GM19397 (cell line): ENCODE results near the gene RELB.
A peak's percentile ranks its signal among the peaks of the same experiment; 100 is the strongest.

ENCODE experiments used
- ATAC-seq: cut with Tn5 transposase; IDR thresholded peaks from one replicate; pipeline ENCODE4 v1.9.1; 2021; ENCODE audit warnings: mild to moderate bottlenecking, moderate library complexity; ENCODE audit not compliant: unreplicated experiment

The RELB gene

DNA sequence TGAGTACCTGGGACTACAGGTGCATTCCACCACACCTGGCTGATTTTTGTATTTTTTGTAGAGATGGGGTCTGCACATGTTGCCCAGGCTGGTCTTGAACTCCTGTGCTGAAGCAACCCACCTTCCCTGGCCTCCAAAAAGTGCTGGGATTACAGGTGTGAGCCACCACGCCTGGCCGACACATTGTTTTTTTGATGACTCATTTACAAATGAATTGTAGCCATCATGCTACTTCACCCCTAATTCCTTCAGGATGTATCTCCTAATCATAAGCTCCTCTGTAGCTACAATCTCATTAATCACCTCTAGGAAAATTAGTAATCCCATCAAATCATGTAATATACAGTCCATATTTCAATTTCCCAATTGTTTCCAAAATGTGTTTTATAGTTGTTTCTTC lies 17.9 kb downstream of the RELB start:
- ATAC-seq: no peak

DNA sequence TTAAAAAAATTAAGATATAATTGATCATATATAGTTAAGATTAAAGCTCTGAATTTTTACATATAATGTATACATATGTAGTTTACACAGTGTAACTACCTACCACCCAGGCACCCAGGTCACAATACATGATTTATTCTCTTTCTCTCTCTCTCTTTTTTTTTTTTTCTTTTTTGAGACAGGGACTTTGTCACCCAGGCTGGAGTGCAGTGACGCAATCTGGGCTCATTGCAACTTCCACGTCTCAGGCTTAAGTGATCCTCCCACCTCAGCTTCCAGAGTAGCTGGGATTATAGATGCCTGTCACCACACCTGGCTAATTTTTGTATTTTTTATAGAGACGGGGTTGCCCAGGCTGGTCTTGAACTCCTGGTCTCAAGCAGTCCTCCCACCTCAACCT lies 18.8 kb downstream of the RELB start:
- no peak for ATAC-seq

DNA sequence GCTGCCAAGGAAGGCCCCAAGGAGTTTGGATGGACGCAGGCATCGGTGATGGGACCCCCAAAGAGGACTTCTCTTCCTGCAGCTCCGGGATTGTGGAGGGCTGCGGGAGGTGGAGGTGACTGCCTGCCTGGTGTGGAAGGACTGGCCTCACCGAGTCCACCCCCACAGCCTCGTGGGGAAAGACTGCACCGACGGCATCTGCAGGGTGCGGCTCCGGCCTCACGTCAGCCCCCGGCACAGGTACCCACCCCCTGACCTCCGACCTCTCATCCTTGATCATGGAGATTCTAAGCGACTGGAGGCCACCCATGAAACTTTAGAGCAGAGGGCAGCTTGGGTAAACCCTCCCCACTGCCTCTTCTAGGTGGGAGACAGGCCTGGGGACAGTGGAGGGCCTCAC lies 20.7 kb downstream of the RELB start:
- no peak for ATAC-seq

DNA sequence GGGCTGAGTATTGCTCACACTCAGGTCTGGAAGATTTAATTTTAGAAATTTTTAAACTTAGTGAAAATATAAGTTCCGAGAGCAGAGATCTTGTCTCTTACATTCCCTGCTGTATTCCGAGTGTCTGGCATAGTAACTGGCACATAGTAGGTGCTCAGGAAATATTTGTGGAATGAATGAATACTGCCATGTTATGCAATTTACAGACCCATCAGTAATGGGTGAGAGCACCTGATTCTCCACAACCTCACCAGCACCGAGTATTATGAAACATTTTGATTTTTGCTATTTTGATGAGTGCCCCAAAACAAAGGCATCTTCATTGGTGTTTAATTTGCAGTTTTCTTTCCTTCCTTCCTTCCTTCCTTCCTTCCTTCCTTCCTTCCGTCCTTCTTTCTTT lies 21.8 kb downstream of the RELB start:
- no peak for ATAC-seq

DNA sequence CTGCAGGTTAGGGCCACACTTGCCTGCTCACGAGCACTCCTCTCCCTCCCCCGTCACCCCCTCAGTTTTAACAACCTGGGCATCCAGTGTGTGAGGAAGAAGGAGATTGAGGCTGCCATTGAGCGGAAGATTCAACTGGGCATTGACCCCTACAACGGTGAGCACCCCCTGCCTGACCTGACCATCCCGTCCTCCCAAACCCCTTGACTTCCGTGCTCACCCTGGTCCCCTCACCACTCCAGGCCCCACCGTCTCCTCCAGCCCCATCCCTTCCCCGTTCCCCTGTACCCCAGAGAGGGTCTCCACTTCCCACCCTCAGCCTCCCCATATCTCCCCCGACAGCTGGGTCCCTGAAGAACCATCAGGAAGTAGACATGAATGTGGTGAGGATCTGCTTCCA lies 24.0 kb downstream of the RELB start:
- ATAC-seq: no peak

DNA sequence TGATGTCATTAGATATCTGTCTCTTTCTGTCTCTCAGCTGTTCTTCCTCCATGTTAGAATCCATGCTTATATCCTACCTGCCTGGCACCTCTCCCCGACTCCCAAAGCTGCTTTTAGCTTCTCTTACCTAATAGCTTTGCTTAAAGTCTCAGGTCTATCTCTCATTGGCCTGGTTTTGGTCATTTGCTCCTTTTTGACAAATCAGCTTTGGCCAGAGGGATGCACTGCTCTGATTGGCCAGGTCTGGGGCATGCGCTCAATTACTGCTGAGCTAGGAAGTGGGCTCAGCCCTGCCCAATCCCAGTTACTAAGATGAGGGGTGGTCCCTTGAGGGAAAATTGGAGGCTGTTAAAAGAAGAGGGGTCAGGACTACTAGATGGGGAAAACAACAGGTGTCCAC lies 26.1 kb downstream of the RELB start:
- ATAC-seq: no peak

DNA sequence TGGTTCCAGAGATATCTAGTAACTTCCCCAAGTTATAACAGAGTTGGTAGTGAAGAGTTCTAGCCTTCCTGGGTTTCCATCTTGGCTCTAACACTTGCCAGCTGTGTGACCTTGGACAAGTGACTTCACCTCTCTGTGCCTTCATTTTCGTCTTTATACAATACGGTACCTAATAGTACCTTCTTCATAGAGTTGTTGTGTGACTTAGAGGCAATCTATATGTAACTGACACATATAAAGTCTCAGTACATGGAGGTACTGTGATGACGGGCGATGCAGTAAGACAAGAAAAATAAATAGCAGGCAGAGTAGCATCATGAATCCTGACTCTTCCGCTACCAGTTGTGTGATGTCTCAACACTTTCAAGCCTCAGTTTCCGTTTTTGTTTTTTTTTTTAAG lies 29.6 kb downstream of the RELB start:
- ATAC-seq: no peak

DNA sequence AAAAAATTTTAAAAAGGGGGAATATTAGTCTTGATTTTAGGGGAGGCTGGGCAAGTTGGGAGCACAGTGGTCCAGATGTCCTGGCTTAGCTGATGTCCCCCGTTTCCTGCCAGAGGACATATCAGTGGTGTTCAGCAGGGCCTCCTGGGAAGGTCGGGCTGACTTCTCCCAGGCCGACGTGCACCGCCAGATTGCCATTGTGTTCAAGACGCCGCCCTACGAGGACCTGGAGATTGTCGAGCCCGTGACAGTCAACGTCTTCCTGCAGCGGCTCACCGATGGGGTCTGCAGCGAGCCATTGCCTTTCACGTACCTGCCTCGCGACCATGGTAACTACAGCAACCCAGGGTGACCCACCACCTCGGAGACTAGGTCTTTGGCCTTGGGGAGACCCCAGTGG lies 31.2 kb downstream of the RELB start:
- no peak for ATAC-seq

DNA sequence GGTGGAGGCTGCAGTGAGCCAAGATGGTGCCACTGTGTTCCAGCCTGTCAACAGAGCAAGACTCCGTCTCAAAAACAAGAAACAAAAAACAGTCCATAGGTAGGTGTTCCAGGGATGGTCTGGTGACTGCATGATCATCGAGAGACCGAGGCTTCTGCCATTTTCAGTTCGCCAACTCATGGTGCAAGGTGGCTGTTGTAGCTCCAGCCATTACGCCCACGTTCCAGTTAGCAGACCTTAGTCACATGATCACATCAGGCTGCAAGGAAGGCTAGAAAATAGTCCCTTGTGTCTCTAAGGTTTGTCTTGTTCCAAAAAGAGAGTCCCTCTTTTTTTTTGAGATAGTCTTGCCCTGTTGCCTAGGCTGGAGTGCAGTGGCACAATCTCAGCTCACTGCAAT lies 34.5 kb downstream of the RELB start:
- no peak for ATAC-seq

DNA sequence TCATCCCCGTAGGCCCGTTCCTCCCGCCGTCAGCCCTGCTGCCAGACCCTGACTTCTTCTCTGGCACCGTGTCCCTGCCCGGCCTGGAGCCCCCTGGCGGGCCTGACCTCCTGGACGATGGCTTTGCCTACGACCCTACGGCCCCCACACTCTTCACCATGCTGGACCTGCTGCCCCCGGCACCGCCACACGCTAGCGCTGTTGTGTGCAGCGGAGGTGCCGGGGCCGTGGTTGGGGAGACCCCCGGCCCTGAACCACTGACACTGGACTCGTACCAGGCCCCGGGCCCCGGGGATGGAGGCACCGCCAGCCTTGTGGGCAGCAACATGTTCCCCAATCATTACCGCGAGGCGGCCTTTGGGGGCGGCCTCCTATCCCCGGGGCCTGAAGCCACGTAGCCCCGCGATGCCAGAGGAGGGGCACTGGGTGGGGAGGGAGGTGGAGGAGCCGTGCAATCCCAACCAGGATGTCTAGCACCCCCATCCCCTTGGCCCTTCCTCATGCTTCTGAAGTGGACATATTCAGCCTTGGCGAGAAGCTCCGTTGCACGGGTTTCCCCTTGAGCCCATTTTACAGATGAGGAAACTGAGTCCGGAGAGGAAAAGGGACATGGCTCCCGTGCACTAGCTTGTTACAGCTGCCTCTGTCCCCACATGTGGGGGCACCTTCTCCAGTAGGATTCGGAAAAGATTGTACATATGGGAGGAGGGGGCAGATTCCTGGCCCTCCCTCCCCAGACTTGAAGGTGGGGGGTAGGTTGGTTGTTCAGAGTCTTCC lies 36.3 kb downstream of the RELB start:
- no peak for ATAC-seq

DNA sequence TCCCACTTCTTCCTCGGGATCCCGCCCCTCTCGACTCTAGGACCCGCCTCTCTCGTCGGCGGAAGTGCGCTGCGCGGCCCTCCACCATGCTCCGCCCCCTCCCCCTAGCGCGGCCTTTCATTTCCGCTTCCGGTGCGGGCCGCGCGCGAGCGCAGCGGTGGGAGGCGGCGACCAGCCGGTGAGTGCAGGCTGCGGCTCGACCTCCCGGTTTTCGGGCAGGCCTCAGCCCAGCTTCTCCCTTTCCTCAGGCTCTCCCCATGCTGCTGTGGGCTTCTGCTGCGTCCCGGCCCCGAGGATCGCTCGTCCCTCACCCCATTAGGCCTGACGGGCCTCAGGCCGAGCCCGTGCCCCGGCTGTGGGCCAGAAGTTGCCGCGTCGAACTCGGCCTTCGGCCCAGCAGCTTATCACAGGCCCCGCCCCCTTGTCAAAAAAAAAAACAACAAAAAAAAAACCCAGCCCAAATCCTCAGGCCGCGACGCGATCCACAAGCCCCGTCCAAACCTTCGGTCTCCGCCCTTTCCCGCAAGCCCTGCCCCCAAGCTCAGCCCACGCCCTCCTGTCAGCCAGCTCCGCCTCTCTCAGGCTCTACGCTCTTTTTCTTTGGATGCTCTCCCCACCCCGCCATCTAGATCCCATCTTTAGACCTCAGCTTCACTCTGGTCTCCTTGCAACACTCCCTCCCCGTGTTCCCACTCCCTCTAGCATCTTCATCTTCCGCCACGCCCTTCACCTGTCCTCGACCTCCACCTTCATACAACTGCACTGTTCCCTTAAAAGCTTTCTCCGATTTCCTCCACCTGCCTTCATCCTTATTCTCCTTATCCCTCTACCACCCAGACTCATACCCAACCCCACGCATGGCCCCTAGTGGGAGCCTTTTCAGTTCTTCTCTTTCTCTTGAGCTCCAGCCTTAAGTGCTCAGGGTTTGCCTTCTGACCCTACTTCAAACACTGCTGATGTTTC lies 37.9 kb downstream of the RELB start, which contains the start of gene CLASRP:
CLASRP (plus strand) TSS at position 115 of the 963 bp plus-strand sequence. CDS start 1,168 bp downstream, outside the sequence.
- peak; percentile 89 for ATAC-seq

DNA sequence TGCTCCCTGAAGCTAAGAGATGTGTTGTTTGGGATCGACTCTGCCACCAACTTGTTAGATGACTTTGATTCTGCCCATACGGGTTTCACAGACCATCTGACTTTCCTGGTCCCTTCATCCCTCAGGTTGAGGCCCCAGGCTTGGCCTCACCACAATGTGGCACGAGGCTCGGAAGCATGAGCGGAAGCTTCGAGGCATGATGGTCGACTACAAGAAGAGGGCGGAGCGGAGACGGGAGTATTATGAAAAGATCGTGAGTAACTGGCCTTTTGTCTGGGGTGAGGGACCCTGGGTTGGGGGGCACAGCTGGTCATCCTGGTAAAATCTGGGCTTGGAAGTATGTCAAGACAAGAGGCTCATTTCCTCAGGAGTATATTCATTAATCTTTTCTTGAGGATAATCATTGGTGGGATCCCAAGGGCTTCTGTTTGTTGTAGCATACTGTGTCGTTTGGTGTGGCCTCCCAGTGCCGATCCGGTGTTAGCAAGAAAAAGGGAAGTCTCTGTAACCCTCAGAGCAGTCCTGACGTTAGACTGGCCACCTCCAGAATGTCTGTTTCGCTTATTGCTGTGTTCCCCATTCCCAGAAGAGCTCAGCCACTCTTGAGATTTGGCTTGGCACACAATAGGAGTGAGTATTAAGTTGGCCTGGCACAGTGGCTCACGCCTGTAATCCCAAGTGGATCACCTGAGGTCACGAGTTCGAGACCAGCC lies 39.0 kb downstream of the RELB start:
- ATAC-seq: no peak

DNA sequence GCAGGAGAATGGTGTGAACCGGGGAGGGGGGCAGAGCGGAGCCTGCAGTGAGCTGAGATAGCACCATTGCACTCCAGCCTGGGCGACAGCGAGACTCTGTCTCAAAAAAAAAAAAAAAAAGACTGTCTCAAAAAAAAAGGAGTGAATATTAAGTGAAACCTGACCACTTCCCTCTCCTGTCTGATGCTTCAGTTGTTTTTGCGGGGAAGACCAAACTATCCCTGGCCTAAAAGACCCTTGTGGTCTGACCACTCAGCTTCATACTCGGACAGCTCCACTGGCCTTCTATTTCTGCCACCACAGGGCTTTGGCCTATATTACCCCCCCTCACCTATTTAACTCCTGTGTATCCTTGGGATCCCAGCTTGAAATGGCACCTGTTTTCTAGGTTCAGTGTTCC lies 39.9 kb downstream of the RELB start:
- ATAC-seq: no peak

DNA sequence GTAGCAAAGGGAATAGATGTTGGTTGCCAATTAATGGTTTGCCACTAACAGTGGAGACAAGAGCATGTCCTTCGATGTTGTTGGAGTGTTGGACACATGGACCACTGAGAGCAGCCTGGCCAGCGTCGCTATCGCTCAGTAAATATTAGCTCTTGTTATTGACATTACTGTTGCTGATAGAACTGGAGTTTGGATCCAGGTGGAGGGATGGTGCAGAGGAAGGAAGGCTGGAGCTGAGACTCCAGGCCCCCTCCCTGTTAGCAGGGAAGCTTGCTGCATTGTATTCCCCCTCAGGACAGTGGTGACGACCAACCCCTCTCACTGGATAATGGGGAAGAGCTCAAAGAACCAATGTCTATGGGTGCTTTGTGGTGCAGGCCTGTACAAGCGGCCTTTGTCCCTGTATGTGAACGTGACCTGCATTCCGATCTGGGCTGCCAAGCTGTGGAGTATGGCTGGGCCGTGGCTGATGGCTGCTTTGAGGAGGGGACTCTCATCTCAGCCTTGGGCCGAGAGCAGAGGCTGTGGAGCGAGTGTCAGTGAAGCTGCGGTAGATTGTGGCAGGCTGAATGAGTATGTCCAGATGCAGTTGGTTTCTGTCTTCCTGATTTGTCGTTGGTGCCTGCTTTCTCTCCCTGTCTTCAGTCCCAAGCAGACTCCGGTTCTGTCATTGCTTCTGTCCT lies 44.5 kb downstream of the RELB start:
- no peak for ATAC-seq

DNA sequence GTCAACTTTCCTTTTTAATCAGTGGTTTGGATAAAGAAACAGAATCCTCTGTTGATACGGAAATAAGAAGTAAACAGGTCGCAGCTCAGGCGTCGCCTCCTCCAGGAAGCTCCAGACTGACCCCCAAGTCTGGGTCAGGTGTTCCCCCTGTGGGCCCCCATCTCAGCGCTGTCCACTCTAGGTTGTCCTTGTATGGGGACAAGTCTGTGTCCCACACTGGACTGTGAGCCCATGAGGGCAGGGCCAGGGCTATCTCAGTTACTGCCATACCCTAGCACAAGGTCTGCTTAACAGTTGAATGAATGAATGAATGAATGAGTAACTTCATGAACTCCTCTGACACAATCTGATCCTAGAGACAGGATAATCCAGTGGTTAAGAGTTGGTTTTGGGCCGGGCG lies 45.1 kb downstream of the RELB start:
- no peak for ATAC-seq

DNA sequence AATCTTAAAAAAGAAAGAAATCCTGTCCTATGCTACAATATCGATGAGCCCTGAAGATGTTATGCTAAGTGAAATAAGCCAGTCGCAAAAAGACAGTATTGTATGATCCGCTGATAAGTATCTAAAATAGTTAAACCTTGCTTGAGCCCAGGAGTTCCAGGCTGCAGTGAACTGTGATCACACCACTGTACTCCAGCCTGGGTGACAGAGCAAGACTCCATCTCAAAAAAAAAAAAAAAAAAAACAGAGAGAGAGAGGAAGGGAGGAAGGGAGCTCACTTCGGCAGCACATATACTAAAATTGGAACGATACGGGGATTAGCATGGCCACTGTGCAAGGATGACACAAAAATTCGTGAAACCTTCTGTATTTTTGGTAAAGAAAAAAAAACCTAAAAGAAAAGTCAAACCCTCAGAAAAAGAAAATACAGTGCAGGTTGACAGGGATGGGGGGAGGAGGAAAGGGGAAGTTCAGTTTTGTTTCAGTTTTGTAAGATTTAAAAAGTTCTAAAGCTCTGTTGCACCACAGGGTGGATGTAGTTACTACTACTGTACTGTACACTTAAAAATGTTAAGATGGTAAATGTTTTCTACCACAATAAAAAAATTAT lies 46.0 kb downstream of the RELB start:
- no peak for ATAC-seq

DNA sequence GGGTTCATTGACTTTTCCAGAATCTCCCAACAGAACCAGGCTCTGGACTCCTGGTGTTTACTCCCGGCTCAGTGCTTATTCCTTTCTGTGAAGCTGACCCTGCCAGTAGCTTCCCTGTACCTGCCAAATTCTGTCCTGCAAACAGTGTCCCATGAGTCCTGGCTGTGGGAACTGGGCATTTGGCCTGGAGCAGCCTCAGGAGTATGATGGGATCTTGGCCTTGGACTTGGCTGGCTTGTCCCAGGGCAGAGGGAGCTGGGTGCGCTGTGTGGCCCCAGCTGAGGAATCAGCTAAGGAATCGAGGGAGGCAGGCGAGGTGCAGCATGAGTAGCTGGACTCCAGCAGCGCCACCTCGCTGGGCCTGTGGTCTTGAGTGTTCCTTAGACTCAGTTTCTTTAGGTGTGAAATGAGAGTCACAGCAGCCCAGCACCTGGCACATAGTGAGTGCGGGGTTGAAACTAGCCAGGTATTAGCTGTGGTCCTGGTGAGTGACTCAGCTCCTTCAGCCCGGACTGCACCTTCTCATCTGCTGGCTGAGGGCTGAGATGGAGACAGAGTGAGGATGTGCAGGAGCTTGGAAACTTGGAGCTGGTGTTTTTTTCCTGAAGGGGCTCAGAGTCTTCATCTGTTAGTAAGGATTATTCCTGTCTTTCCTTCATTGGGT lies 47.9 kb downstream of the RELB start:
- ATAC-seq: no peak

DNA sequence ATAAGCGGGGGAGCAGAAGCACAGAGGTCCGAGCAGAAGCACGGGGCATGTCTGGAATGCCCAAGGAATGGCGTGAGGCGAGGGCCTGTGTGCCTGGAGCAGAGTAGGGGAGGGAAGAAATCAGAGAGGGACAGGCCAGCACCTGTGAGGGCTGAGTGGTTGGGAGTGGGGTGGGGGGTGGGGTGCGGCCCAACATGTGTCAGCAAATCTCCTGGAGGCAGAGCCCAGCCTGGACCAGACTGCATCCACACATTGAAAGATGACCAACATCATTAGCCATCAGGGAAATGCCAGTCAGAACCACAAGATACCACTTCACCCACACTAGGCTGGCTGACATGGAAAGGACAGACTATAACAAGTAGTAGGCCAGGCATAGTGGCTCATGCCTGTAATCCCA lies 48.8 kb downstream of the RELB start:
- ATAC-seq: no peak

DNA sequence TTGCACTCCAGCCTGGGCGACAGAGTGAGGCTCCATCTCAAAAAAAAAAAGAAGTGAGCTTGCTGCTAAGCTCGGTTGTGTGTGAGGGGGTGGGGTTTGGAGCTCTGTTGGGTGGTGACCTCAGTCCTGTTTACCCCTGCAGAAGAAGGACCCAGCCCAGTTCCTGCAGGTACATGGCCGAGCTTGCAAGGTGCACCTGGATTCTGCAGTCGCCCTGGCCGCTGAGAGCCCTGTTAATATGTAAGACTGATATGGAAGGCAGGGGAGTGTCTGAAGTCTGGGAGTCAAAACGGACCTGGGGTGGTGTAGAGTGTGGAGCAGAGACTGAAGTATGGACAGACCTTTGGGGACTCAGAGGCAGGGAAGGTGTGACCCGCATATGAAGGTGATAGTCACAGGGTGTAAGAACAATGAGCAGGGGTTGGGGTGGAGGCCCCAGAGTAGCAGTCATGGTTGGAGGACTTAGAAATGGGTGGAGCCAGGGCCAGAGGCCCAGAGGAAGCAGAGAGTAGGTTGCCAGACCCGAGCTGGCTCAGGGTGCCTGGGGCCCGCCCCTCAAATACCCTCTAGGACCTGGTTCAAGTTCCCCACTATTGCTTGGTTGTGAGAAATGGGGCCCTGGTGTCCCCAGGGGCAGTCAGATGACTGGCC lies 50.8 kb downstream of the RELB start:
- no peak for ATAC-seq
